HG02610 (cell line): Measurements from ENCODE around the gene MAP4K2.
"Not testable (repeated sequence)": the region's sequence is repeated elsewhere in the genome, so short reads cannot be mapped to it uniquely, and the experiment has no call there.

Experiments
- ATAC-seq: cut with Tn5 transposase; IDR thresholded peaks from one replicate; pipeline ENCODE4 v1.9.1; 2021; ENCODE audit warnings: mild to moderate bottlenecking, moderate library complexity; ENCODE audit not compliant: unreplicated experiment

Gene MAP4K2

DNA sequence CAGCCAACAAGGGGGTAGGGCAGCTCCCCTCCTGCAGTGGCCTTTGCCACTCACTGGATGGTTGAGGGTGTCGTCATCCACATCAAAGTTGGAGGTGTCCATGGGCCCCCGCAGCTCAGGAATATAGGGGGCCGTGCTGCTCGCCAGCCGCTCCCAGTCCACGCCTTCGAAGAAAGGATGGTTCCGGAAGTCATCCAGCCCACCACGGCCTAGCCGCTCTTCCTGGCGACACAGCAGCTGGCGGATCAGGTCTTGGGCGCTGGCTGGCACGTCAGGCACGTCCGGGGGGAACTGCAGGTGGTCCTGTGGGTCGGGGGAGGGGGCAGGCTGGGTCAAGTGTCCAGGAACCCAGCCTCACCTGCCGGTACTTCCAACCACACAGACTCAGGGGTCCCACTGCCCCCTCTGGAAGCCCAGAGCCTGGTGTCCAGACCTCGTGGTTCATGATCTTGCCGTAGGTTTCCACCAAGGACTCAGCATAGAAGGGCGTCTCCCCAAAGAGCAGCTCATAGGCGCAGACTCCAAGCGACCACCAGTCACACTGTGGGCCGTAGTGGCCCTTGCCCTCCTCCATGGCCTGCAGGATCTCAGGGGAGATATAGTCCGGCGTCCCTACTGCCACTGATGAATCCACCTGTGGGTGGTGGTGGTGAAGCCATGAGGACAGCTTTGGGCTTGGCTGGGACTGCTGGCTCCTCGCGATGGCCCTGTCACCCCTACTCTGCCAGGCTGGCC is 35.8 kb upstream of the MAP4K2 start:
- no peak for ATAC-seq

DNA sequence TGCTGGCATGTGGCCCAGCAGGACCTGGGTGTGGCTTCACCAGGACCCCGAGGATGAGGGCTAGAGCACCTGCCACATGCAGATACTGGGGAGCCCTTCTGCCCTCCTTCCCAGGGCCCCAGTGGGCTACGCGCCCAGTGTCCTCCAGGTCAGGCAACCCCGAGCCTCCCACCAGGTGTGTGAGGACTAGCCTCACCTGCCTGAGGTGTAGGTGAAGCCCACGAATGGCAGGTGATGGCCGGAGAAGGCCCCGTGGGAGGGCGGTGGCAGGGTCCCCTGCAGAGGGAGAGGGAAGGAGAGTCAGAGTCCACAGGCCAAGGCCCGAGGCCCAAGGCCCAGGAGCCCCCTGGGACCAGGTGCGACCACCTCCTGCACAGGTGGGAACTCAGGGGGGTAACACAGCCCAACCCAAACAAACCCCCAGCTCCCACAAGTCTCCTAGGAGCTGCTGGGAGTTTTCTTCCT is 34.9 kb upstream of the MAP4K2 start:
- no peak for ATAC-seq

GRCh38 chr11:64836448-64837072 is 33.5 kb upstream of the MAP4K2 start:
- no peak for ATAC-seq

GRCh38 chr11:64835616-64836447 is 32.8 kb upstream of the MAP4K2 start:
- ATAC-seq = no peak

- no peak for ATAC-seq
Measured at GRCh38 chr11:64834723-64835615, 32.0 kb upstream of the MAP4K2 start.

- no peak for ATAC-seq
Measured at GRCh38 chr11:64834031-64834722, 31.2 kb upstream of the MAP4K2 start.

GRCh38 chr11:64833509-64833908 is 30.5 kb upstream of the MAP4K2 start:
- ATAC-seq = no peak

DNA sequence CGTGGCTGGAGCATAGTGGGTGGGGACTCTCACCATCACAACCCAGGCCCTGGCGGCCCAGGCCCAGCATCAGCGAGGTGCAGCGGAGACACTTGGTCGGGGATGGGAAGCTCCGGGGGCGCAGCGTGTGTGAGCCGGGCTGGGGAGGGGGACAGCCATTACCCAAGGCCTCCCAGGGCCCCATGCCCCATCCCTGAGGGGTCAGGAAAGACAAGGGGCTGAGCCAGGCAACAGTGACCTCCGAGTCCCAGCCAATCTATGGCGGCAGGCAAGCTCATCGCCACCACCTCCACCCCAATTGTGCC is 30.1 kb upstream of the MAP4K2 start:
- ATAC-seq = no peak

DNA sequence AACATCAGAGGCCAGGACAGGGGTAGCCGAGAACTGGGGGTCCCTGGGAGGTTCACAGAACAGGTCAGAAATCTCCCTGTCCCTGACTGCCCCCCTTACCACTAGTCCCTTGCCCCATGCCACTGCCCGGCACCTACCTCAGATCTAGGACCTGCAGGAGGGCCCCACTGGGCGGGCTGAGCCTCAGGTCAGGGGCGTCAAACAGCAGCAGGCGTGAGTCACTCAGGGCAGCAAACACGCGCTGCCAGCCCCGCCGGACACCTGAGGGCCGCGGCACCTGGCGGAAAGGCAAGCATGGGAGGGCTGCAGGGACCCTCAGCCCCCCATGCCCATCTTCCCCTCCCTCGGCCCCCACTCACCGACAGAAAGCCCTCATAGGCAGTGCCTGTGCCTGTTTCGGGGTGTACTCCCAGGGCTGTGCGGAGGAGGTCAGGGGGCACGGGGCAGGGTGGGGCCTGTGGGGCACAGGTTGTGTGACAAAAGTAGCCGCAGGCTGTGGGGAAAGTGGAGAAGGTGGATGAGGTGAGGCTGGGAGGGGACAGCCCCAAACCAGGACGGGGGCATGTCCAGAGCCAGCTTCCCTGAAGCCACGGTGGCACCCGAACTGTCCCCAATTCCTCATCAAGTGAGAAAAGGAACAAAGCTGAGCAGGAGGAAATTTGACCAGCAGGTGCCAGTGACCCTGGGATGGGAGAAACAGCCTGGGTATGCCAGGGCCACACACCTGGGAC is 29.6 kb upstream of the MAP4K2 start:
- no peak for ATAC-seq

DNA sequence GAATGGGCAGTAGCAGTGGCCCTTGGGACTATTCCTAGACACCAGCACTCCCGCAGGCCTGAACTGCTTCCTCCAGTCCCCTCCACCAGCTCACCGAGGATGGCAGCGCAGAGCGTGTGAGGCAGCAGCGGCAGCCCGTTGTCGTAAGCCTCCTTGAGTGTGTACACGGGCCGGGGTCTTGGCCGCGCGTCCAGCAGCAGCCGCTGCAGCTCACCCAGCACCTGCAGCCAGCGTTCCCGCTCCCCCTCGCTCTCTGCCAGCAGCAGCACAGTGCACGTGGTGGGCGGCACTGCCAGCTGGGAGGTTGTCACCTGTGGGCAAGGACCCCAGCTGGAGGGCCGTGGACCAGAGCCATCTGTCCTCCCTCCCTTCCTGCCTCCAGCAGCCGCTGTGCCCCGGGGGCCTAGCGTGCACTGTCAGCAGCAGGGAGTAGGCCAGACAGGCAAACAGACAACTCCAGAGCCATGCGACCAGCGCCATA is 28.4 kb upstream of the MAP4K2 start:
- ATAC-seq = no peak

DNA sequence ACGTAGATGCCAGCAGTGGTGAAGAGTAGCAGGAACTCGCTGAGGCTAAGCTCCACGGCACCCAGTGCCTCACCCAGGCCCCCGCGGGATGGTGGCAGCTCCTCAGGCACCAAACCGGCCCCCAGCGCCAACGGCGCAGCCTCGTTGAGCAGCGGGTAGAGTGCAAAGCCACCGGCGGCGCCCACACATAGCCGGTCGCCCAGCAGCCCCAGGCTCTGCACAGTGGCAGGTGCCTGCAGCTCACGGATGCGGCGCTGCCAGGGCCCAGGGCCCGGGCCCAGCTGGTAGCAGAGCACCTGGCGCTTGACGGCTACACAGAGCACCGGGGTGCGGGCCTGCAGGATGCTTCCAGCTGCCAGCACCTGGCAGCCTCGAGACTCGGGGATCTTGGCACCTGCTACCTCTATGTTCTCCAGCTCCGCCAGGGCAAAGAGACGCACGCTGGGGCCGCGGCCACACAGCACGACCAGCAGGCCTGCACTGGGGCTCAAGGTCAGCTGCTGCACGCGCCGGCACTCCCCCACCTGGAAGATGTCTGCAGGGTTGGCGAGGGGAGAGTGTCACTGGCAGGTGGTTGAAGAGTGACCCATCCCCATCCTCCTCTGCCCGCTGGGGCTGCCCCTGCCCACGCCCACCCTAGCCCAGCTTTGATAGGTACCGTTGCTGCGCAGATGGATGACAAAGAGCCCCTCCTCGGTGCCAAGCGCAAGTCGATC is 26.7 kb upstream of the MAP4K2 start:
- ATAC-seq = no peak

DNA sequence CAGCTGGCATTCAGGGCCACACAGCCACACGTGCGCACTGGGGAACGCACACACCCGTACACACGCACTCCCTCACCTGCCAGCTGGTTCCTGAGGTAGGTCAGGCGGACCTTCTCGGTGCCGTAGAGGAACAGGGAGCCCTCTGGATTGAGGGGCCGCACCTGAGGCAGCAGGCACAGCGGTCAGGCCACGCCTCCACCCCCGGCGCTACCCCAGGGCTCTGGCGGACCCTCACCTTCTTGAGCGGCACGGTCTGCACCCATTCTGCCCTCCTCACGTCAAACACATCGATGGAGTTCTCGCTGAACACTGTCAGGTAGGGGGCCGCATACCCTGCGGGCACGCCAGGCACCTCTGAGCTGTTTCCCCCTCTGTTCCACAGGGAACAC is 24.4 kb upstream of the MAP4K2 start:
- no peak for ATAC-seq

- no peak for ATAC-seq
Measured at GRCh38 chr11:64826578-64827450, 23.8 kb upstream of the MAP4K2 start.

- no peak for ATAC-seq
Measured at GRCh38 chr11:64826062-64826461, 23.0 kb upstream of the MAP4K2 start.

GRCh38 chr11:64823568-64824119 is 20.6 kb upstream of the MAP4K2 start:
- ATAC-seq = no peak

DNA sequence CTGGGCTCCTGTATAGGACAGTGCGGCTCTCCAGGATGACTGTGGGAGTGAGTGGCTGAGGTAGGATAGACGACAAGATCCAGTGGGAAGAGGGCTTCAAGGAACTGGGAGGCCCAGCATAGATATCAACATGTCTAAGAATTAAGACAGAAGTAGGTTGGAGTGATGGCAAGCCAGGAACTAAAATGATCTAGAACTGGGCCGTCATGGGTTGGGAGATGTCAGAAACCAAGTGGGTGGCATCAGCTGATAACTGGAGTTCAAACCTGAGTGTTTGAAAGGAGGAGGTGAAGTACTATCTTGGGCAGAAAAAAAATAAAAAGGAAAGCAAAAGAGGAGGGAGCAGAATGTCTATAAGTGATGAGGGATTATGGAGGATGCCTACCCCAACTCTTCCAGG is 14.5 kb upstream of the MAP4K2 start:
- ATAC-seq = no peak

DNA sequence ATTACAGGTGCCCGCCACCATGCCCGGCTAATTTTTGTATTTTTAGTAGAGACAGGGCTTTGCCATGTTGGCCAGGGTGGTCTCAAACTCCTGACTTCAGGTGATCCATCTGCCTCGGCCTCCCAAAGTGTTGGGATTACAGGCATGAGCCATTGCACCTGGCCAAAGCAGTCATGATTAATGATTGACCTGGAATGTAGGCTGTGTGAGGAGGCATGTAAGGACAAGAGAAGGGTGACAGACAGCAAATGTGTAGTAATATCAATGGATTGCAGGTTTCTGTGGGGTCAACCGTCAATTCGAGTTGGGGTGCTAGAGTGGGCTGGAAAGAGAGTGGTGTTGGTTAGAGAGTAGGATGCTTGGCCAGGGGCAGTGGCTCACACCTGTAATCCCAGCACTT is 12.4 kb upstream of the MAP4K2 start:
- not testable (repeated sequence) for ATAC-seq
